MCF 10A (cell line): ENCODE data around the gene CERS2. TPM values are rescaled to one million over a fixed set of nuclear protein-coding genes. Genes with fewer than 3 reads are reported as not detected.

Source experiments
- BruUV-seq: library from RNA; stranded (reverse); fragments of 400-500 nt; replicated peaks from 2 replicates; lab custom pipeline; 2021; lab: Mats Ljungman, UMichigan
- CTCF ChIA-PET: fragments of 300-600 bp; sonication (Branson Sonifier 250); formaldehyde crosslinking; extraction: SDS; loops from one replicate; lab custom pipeline; 2021; ENCODE audit warnings: antibody characterized with exemption, inconsistent platforms; lab: Yijun Ruan, JAX
- POLR2A ChIA-PET: fragments of 300-600, 350-650 bp; sonication (Branson Sonifier 250); formaldehyde crosslinking; extraction: SDS; loops from one replicate; lab custom pipeline; 2020; ENCODE audit warnings: antibody characterized with exemption, inconsistent platforms; lab: Yijun Ruan, JAX
- DNase-seq: peaks from one replicate; pipeline ENCODE4 v3.0.0-alpha.2; 2018; ENCODE audit not compliant: unreplicated experiment
- H3K27ac Mint-ChIP-seq: one replicate; pipeline ENCODE4 v1.8.0; 2022; ENCODE audit warnings: mild to moderate bottlenecking, low read depth, mixed read lengths; ENCODE audit not compliant: unreplicated experiment
- H3K27me3 Mint-ChIP-seq: one replicate; pipeline ENCODE4 v1.8.0; 2022; ENCODE audit warnings: mixed read lengths; ENCODE audit not compliant: insufficient read depth, unreplicated experiment
- H3K36me3 Mint-ChIP-seq: one replicate; pipeline ENCODE4 v1.8.0; 2022; ENCODE audit warnings: mild to moderate bottlenecking, moderate library complexity, mixed read lengths; ENCODE audit not compliant: insufficient read depth, unreplicated experiment
- H3K4me1 Mint-ChIP-seq: one replicate; pipeline ENCODE4 v1.8.0; 2022; ENCODE audit warnings: mixed read lengths; ENCODE audit not compliant: insufficient read depth, unreplicated experiment
- H3K4me3 Mint-ChIP-seq: one replicate; pipeline ENCODE4 v1.8.0; 2022; ENCODE audit warnings: mild to moderate bottlenecking, moderate library complexity, mixed read lengths; ENCODE audit not compliant: unreplicated experiment
- H3K9me3 Mint-ChIP-seq: one replicate; pipeline ENCODE4 v1.8.0; 2022; ENCODE audit warnings: mixed read lengths; ENCODE audit not compliant: unreplicated experiment
- intact Hi-C: fragments of 100-400 bp; cut with micrococcal nuclease; formaldehyde crosslinking; loops from 2 replicates; pipeline ENCODE4 v1.14.1; 2022
- total RNA-seq: library from RNA; stranded (reverse); gene quantifications from 2 replicates; pipeline ENCODE4 v1.2.3, GENCODE V29; 2022
- TF ChIP-seq, protein P1 (sequence below): fragments of 200-600 bp; IDR thresholded peaks from one replicate; pipeline ENCODE4 v1.8.0; 2022; ENCODE audit warnings: antibody characterized with exemption, mild to moderate bottlenecking; ENCODE audit not compliant: unreplicated experiment

Gene CERS2
- total RNA-seq, 1 experiment from 2014 or later: 270 TPM

DNA sequence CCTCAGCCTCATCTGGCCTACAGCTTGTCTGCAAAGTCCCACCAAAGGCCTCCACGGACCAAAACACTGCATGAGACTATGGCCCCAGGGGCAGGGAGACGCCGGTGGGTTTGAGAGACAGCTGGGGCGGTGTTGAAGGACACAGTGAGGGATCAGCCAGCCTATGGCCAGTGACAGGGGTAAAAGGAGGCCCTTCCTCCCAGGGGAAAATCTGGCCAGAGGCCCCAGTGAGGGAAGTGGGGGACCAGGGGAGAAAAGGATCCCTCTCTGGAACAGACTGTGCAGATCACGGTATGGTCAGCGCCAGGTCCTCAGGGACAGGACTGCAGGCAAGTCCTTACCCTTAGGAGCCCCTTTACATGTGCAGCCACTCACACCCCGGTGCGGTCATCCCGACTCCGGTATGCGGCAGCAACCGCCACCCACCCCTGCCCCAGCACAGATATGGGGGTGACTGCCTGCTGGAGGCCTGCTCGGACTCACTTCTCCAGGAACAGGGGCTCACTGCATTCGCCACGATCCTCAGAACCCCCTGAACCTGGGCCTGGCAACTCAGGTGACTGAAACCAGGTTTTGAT, 1.3 kb downstream of the CERS2 start:
- peaks cover 43% of the 10 kb centered on the region for H3K4me1 Mint-ChIP-seq
- TF ChIP-seq, protein P1, sequence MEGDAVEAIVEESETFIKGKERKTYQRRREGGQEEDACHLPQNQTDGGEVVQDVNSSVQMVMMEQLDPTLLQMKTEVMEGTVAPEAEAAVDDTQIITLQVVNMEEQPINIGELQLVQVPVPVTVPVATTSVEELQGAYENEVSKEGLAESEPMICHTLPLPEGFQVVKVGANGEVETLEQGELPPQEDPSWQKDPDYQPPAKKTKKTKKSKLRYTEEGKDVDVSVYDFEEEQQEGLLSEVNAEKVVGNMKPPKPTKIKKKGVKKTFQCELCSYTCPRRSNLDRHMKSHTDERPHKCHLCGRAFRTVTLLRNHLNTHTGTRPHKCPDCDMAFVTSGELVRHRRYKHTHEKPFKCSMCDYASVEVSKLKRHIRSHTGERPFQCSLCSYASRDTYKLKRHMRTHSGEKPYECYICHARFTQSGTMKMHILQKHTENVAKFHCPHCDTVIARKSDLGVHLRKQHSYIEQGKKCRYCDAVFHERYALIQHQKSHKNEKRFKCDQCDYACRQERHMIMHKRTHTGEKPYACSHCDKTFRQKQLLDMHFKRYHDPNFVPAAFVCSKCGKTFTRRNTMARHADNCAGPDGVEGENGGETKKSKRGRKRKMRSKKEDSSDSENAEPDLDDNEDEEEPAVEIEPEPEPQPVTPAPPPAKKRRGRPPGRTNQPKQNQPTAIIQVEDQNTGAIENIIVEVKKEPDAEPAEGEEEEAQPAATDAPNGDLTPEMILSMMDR: no peak
- H3K27ac Mint-ChIP-seq: peak overlapping the region; percentile 96
- no peaks in the 10 kb centered on the region for H3K9me3 Mint-ChIP-seq
- POLR2A ChIA-PET: interaction anchor here (0.6 to 1.9 kb wide), 19 partner anchors 8 to 402 kb away, joined by 3 to 20 read pairs (median 5); partner anchors contain the start of genes ANXA9, MCL1, MINDY1 and SETDB1
- H3K27me3 Mint-ChIP-seq: no peaks in the 10 kb centered on the region
- intact Hi-C loops: loop anchor here (5.0 kb wide), 1 partner anchor 46 kb away; the partner anchor contains the start of gene SETDB1
- peaks cover 16% of the 10 kb centered on the region for H3K36me3 Mint-ChIP-seq
- CTCF ChIA-PET: interaction anchor here (0.5 to 2.3 kb wide), 9 partner anchors 8 to 536 kb away, joined by 3 to 21 read pairs (median 3); partner anchors contain the start of gene MINDY1
- H3K4me3 Mint-ChIP-seq: peak overlapping the region; percentile 85
- no peak for DNase-seq
- BruUV-seq: no TSS peak

DNA sequence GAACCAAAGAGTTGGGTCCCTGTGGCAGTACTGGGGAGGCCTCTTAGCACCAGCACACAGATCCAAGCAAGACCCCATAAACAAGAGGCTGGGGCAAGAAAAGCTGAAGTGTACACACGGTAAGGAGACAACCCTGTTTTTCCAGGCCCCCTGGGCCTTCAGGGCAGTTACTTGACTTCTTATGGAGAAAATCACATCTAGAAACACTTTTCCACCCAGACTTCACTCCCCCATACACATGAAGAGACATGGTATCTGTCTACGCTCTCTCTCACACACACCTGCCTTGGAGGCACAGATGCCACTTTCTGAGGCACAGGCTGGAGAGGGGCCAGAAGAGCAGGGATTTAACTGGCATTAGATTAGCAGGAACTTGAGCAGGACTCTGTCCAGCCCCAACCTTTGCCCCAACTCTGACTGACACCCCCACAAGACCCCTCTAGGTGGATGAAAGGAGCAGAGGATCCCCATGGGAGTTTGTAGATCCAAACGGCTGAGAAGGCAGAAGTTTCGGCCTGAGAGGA, 2.2 kb downstream of the CERS2 start:
- TF ChIP-seq, protein P1: no peak
- DNase-seq: peak; percentile 34
- Mint-ChIP-seq H3K9me3 (no peaks in the 10 kb centered on the region), H3K4me1 (peaks cover 48% of the 10 kb centered on the region), H3K27ac (peak overlapping the region; percentile 96), H3K27me3 (no peaks in the 10 kb centered on the region), H3K36me3 (peaks cover 24% of the 10 kb centered on the region), H3K4me3 (peak overlapping the region; percentile 85)
- ChIA-PET POLR2A (interaction anchor here (1.5 to 1.6 kb wide), 2 partner anchors 10 to 27 kb away, joined by 4 to 11 read pairs; partner anchors contain the start of gene ANXA9), CTCF (interaction anchor here (2.3 kb wide), 1 partner anchor 23 kb away, joined by 21 read pairs; no protein-coding TSS in a partner anchor)
- BruUV-seq: no TSS peak
- intact Hi-C loops: loop anchor here (5.0 kb wide), 1 partner anchor 45 kb away; the partner anchor contains the start of gene SETDB1

DNA sequence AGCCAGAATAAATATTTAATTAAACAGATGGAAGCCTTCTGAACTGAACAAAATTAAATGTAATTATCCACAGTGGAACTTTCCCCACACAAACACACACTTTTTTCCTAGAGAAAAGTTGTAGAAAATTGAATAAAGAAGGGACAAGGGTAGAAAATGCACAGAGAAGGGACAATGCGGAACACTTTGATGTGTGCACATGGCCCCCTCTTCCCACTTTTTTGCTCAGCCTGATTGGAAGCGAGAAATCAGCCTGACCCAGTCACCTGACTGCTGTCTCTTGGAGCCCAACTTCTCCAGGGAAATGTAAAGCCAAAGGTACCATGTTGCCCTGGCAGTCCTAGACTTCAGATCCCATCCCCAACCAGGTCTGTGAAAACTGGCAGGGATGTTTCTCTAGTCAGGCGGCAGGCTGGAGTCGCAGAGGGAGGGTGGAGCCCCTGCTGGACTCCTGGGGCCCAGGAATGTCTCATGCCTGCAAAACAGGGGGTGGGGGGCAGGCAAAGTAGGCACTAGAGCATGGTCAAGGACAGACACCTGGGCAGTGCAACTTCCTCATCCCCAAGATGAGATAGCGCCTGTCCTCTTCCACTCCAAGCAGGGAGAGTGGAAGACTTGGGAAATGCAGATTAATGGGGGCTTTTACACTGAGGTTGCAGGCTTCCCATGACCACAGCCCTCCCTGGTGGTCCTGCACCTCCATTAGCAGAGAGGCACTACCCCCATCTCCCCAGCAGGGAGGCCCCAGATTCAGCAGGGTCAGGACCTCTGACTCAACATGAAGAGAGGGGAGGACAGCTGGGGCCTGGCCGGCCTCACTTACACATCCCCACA, 2.8 kb downstream of the CERS2 start:
- no peak for DNase-seq
- CTCF ChIA-PET: interaction anchor here (2.1 to 4.4 kb wide), 2 partner anchors 9 to 24 kb away, joined by 7 to 35 read pairs; no protein-coding TSS in a partner anchor
- H3K9me3 Mint-ChIP-seq: no peaks in the 10 kb centered on the region
- BruUV-seq: no TSS peak
- POLR2A ChIA-PET: interaction anchor here (1.2 to 2.3 kb wide), 4 partner anchors 10 to 46 kb away, joined by 7 to 11 read pairs (median 8); partner anchors contain the start of genes ANXA9 and SETDB1
- peaks cover 41% of the 10 kb centered on the region for H3K4me1 Mint-ChIP-seq
- no peaks in the 10 kb centered on the region for H3K27me3 Mint-ChIP-seq
- peaks cover 31% of the 10 kb centered on the region for H3K36me3 Mint-ChIP-seq
- H3K4me3 Mint-ChIP-seq: peak overlapping the region; percentile 85
- TF ChIP-seq, protein P1: no peak
- intact Hi-C loops: loop anchor here (5.0 kb wide), 1 partner anchor 44 kb away; the partner anchor contains the start of gene SETDB1
- peak overlapping the region; percentile 96 for H3K27ac Mint-ChIP-seq
